NCI-H2227 (cell line): ENCODE results near the gene TPMT.
A peak's percentile ranks its signal among the peaks of the same experiment; 100 is the strongest.
"Not testable (repeated sequence)": the region's sequence is repeated elsewhere in the genome, so short reads cannot be mapped to it uniquely, and the experiment has no call there.

Experiments used
- DNase-seq: peaks from one replicate; lab custom pipeline; 2025; ENCODE audit not compliant: unreplicated experiment; lab: John Stamatoyannopoulos, UW

Gene TPMT

GRCh38 chr6:18155864-18156421 is 1.1 kb upstream of the TPMT start:
- peak; percentile 78 for DNase-seq

DNA sequence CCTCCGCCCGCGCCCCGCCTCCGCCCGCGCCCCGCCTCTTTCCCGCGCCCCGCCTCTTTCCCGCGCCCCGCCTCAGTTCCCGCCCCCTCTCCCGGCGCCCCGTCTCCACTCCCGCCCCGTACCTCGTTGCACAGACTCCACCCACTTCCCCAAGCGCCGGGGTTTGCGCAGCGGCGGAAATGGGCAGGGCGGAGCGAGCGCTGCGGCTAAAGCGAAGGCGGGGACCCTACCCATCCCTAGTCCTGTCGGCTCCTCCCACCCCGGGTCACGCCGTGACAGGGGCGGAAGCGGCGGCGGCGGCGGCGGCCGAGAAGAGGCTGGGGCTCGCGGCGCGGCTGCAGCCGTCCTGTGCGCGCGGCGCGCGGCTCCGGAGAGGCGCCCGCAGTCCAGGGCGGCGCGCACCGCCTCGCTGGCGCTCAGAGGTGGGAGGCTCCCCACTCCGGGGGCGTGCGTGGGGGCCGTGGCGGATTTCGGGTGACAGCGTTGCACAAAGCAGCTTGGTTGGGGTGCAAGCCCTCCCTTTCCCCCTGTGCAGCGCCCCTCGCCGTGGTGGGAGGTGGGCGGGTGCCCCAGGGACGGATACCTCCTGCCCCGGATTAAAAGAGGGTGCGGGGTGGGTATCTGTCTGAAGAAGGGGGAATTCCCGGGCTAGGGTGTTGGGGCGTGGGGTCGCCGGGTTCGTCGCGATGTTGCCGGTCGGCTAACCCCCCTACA is 430 bp upstream of the TPMT start, which contains the start of gene KDM1B:
Gene KDM1B, plus strand, starts transcription at position 273 of the 714 bp plus-strand sequence. CDS start 4,474 bp downstream, outside the sequence.
- DNase-seq = peak; percentile 99

DNA sequence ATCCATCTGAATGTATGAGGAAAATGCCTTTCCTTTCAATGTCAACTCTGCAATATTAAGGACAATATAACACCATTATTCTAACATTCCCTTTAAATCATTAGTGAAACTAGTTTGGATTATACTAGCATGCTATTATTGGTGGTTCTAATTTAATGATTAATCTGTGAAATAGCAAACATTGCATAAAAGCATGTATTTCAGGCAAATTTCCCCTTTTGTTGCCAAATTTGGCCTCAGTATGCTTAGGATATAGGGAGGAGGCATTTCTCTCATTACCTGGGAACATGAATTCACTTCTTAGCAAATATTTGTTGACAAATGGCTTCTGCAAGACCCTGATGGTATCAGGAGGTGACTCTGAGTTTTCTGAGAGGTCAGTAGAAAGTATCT is 1.6 kb downstream of the TPMT start:
- DNase-seq = no peak

DNA sequence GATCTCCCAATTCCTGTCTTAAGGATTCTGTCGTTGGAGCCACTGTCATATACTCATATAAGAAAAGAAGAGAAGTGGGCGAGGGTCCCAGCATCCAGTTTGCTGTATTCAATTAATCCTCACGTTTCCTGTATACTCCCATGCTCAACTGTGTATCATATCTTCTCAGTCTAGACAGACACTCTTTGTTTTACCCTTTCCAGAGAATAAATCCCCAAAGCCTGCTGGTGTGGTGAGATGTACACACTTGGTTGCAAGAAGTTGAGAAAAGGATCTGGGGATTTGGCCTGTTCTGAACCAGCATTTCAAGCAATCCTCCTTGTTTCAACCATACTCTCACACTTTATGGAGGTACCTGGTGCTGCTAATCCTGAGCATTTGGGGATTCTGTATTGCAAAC is 3.1 kb downstream of the TPMT start:
- DNase-seq = no peak

GRCh38 chr6:18151391-18151790 is 3.5 kb downstream of the TPMT start:
- DNase-seq = not testable (repeated sequence)

DNA sequence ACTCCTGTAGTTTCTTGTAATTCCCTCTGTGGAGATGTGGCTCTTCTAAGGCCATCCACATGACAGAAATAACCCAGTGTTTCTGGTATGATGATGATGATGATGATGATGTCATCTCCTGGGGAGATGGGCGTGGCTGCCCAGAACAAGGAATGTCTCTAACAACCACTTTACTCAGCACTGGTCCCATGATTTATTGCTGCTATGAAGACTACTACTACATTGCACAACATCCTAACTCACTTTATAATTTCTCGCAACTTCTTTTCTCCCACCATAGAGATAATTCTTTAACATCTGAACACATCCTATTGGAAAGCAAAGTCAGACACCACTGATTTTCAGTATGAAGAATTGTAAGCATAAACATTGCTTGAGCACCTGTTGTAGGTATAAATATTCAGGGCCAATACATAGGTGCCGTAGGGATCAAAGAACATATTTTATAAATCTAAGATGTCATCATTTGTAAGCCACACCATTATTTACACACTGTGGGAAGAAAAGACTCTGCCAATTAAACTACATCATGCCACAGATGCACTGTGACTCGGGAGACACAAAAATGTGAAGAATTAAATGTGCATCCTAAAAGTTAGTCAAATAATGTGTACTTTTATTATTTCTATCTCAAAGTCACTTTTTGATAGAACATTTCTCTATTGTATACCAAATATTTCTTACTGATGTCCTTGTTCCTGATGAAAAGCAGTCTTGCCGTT is 6.4 kb downstream of the TPMT start:
- no peak for DNase-seq

DNA sequence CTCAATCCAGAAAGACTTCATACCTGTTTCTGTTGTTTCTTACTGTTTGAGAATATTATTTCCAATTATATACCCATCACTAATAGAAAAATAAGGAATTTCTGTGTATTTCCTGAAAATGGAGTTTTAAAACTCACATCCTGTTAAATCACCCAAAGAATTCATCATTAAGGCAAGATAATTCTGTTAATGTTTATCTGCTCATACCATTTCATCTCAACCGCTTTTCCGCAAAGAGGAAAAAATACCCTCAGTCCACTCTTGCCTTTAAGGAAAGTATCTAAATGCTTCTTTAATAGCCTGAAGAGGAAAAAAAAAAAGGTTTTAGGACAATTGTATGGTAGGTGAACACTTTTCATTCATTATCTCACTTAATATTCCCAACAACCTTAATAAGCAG is 7.3 kb downstream of the TPMT start:
- DNase-seq = no peak

DNA sequence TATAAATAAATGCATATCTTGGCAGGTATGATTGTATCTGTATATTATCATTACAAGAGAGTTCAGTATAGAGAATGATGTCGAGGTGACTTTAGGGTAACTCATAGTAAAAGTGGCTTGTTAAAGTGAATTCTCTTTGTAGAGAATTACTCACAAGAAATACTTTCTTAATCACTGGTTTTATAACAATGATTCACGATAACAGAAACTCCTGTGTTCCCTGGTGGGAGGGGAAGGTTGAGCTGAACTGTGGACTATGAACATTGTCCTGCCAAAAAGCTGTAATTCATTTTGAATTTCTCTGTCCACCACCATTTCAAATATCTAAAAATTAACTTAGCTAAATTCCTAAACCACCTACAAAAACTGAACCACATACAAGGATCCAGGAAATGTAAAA is 7.7 kb downstream of the TPMT start:
- no peak for DNase-seq

- DNase-seq = no peak
Observed at GRCh38 chr6:18142591-18142861, 12.4 kb downstream of the TPMT start.

GRCh38 chr6:18141805-18142590 is 12.9 kb downstream of the TPMT start:
- DNase-seq = peak; percentile 7

- no peak for DNase-seq
Observed at GRCh38 chr6:18139935-18140621, 14.8 kb downstream of the TPMT start.

DNA sequence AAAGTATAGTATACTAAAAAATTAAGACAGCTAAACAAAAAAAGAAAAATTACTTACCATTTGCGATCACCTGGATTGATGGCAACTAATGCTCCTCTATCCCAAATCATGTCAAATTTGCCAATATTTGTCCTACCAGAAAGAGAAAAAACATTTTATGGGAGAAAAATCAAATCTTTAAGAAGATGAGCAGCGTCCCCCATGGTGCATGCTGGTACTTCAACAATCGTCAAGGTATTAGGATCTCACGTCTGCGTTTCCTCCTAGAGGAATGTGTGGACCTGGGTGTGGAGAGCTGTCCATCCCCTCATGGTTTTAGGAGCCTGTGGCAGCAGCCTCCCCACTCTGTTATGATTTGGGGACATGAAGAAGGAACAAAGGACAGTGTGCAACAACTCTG is 16.0 kb downstream of the TPMT start:
- DNase-seq = no peak

DNA sequence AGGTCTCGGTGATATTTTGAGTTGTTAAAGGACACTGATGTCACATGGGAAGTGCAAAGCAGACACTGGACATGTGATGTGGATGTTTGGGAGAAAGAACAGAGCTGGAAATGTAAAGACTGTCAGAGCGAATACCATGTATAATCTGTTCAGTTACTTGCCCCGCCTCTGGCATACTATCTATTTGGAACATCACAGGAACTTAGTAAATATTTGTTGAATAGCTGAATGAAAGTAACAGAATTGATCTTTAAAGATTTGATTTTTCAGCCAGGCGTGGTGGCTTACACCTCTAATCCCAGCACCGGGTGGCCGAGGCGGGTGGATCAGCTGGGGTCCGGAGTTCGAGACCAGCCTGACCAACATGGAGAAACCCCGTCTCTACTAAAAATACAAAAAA is 18.6 kb downstream of the TPMT start:
- DNase-seq = no peak

DNA sequence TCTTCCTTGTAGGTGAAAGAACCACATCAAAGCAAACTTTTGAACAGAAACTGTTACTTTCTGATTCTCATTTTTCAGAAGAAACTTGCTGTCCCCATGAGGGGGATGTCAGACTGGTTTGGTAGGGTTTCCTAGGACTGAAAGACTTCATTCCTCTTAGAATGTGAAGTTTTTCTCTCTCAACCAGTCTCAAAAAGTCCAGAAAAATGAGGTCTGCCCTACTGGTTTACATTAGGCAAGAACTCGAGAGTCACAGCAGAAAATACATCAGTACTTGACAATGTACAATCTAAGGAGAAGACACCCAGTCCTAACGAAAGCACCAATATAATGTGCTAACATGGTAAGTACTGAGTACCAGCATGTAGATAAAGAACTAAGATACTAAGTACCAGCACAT is 19.7 kb downstream of the TPMT start:
- DNase-seq = no peak

DNA sequence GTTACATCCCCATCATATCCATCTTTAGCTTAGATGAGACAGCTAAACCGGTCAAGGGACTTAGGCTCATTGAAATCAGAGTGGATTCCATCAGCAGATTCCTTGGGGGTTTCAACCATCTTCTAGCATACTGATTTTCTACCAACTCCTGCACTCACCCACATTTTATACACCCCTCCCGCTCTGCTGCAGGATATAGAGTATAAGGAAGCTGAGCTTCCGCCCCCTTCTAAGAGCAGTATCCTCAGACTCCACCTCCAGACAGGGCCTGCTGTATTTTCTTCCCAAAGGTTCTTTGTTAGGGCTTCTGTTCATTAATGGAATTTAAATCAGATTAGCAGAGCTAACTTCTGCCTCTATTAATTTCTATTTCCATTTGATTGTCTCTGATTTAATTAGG is 22.5 kb downstream of the TPMT start:
- no peak for DNase-seq

- no peak for DNase-seq
Observed at GRCh38 chr6:18126121-18126520, 28.8 kb downstream of the TPMT start.

DNA sequence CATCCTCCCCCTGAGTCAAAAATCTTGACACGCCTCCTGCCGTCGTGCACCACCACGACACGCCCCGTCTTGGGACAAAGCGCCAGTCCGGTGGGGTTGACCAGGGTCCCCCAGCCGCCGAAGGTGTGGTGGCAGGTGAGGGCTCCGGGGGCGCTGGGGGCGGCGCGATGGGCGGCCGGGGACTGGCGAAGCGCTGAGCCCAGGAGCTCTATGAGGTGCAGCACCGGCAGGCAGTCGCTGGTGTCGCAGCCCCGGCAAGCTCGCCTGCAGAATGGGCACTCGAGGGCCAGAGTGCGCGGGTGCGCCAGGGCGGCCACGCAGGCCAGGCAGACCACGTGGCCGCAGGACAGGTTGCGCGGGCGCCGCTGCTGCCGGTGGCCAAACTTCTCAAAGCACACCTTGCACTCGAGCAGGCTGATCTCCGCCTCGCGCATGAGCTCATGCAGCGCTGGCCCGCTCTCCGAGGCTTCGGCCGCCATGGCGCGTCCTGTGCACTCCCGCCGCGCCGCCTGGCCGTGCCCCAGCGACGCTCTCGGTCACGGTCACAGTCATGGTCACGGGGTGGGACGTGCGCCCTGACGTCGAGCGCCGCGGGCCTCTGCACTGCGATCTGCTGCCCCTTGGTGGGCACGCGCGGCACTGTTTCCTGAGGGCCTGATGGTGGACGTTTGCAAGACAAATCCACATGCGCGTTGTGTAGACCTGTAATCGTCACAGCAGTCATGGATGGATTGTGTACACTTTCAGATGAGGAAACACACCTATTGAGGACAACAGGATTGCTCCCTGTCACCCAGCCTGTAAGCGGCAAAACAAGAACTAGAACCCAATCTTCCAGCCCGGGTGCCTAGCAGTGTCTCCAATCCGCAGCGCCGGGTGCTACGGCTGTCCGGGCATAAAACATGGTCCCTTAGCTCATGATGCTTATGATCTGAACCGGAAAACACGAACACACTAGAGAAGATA is 32.5 kb downstream of the TPMT start, which contains the start of gene NHLRC1:
Gene NHLRC1, minus strand, starts transcription at position 550 of the 966 bp plus-strand sequence. Its CDS starts 71 bp downstream, at position 479.
- DNase-seq = peak; percentile 91

DNA sequence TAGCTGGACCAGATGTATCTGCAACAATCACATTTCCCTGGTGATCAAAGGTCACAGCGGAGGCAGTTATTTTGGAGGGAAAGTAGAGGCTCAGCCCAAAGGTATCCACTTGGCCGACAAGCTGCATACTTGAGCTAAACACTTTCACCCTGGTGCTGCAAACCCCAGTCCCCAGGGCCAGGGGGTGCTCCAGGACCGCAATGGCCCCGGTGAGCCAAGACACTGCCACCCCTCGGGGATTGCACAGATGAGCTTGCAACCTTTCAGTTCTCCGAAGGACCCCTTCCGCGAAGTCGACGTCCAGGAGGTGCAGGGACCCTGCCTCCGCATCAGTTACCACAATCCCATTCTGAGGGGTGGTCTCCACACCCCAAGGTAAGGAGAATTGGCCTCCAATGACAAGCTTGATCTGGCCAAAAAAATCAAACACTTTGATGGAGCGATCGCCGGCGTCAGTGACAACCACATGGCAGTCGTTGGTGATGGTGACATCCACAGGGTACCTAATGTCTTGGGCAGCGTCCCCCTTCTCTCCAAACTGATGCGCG is 33.2 kb downstream of the TPMT start:
- no peak for DNase-seq

DNA sequence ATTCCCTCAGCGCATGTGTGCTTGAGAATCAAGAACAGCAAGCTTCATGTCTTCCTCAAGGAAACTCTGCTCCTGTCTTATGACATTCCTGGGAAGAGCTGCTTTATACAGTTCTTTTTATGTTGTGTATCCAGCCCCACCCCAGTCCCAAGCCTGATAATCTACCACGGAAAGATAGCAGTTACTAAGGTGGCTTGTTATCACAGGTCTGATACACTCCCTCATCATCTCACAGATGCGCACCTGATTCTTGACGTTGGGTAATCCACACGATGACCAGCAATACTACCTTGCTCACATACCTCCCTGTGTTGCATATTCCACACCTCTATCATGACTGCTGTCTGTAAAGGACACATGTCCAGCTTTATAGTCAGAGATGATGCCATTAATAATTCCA is 35.6 kb downstream of the TPMT start:
- DNase-seq = no peak

DNA sequence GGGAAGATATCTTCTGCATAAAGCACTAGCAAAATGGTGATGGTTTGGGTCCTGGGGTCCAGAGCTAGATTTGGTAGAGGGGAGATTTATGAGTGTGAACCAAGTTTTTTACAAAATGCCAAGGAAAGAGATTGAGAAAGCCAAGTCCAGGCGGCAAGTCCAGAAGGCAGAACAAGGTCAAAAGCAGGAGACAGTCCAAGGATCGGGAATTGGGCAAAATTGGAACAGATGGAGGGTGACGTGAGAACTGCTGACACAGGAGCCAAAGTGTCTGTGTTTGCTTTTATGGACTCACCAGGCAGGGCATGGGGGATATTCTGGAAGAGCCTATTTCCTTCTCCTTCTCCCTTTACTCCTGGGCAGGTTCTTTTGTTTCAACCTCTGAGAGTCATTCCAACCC is 36.5 kb downstream of the TPMT start:
- DNase-seq = no peak
